HS-5 (cell line): Measurements from ENCODE around the gene TIPARP.

Experiments used
- DNase-seq: peaks from one replicate; pipeline ENCODE4 v3.0.0-alpha.2; 2012; ENCODE audit warnings: low read depth

TIPARP gene

DNA sequence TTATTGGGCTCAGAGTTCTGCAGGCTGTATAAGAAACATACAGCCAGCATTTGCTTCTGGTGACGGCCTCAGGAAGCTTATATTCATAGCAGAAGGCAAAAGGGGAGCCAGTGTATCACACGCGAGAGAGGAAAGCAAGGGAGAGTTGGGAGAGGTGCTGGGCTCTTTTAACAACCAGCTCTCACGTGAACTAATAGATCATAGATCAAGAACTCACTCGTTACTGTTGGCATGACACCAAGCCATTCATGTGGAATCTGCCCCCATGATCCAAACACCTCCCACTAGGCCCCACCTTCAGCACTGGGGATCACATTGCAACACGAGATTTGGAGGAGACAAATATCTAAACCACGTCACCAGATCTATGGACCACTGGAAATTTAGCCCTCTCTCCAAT is 70.2 kb downstream of the TIPARP start:
- no peak for DNase-seq

DNA sequence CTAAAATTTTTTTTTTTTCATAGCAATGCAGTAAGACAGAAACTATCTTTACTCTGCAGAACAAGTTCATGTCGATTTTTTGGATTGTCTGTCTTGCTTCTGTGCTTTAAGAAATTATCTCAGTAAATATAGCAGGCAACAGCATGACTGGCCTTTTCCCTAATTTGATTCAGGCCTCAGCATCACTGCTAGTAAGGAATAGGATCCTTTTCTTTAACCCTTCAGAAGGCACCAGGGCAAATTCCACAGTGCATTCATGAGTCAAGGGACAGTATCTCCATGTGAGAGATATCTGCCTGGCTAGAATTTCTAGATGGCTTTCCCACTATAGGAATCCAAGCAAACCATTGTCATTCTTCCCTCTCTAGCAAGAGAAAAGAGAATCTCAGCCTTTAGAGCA is 71.4 kb downstream of the TIPARP start:
- DNase-seq, result no peak

DNA sequence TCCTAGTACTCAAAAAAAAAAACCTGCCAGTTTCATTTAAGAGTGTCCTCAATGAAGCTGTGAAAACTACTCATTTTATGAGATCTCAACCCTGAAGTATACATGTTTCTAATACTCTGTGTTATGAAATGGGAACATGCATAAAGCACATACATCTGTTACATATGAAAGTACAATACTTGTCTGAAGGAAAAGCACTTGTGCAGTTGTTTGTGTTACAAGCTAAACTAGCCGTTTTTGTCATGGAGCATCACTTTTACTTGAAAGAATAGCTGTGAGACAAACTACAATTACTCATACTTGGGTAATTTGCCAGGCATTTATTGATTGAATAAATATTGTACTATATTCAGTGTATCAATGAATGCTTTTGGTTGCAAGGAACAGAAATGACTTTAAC is 72.7 kb downstream of the TIPARP start:
- DNase-seq, result no peak

DNA sequence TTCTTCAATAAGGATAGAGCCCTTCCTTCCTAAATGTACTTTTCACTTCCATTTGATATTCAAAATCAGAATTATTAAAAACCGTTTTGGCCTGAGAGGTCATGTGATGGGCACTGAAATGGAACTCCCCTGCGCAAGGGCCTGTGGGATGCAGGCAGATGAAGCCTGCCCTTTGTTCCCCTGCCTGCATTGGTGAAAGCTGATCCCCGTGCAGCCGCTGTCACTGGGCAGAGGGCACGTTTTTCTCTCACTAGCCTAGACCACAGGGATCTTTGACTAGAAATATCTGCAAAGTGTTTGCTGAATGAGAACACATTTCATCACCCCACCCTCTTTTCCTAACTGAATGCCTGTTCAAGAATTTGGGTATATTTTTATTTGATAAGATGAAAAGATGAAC is 74.9 kb downstream of the TIPARP start:
- no peak for DNase-seq

DNA sequence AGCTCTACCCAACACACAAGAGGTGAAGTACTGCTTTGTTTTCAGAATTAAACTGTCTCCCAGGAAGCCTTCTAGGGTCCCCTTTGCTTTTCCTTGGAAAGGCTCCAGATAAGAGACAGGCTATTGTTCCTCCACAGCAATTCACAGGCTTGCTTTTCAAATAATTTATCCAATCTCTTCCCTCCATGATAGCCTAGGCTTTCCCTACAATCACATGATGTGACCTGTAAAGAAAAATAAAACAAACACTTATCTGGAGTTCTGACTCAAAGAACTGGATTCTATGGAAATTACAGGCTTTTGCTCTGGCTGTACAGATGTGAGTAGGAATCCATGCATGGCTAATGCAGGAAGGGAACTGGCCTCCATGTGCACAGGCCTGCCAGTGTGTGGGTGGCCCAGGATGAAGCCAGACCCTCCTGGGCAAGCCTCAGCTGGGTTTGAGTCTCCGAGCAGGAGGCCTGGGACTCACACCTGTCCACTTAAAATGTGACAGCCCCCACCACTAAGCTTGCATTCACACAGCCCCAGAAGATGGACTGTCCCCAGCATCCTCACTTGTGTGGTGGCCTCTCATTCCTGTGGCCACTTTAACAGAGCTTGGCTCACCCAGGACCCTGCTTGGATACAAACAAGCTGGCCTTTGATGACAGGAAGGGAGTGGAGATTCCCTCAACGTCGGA is 75.9 kb downstream of the TIPARP start:
- no peak for DNase-seq

DNA sequence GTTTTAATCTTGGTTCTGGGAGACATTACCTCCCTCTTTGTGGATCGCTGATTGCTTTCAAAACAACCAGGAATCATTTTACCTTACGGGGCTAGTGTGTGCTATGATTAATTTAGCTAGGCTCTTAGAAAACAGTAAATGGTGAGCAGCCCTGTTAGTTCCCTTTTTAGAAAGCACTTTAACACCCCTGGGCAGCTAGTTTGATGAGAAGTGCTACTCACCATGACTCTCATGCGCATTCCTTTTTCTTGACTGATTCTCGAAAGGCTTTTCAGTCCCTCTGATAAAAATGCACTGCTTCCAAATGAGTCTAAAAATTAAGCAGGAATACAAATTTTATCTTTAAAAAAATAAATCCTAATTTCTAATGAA is 76.5 kb downstream of the TIPARP start:
- no peak for DNase-seq

DNA sequence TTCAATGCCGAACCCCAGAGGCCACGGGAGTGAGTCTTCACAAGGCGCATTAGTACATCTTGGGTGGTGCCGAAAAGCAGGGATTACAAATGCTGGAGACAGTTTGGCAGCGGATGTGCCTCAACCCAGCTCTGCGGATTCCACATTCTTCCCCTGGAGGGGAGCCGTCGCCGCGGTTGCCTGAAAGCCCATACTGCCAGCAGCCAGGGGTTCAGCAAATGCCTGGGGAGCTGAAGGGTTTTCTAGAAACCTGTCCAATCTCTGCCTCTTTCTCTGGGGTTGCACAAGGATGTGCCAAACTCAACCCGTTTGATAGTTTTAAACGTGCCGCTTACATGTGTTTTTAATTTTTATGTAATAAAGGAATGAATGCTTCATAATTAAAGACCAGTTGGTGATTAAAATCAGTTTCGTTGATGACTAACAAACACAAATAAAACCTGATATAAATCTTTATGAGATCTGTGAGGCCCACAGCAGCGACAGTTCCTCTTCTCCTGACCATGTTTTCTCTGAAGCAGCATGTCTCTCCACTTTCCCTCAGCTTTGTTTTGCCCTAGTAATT is 77.2 kb downstream of the TIPARP start:
- DNase-seq, result peak; percentile 62
